GM12878 (cell line): Measurements from ENCODE around the gene ZNF296. TPM values are rescaled to one million over a fixed set of nuclear protein-coding genes. Genes with fewer than 3 reads are reported as not detected.

Source experiments
- BACH1 ChIP-seq: fragments of 450-650 bp; IDR thresholded peaks from 2 replicates; pipeline ENCODE4 v1.6.1; 2017; ENCODE audit warnings: mild to moderate bottlenecking, borderline replicate concordance
- CEBPZ ChIP-seq: fragments of 150-350 bp; IDR thresholded peaks from 2 replicates; pipeline ENCODE4 v1.6.1; 2016; ENCODE audit warnings: low read depth, low read length
- DPF2 ChIP-seq: fragments of 450-650 bp; IDR thresholded peaks from 2 replicates; pipeline ENCODE4 v1.6.1; 2017; ENCODE audit warnings: mild to moderate bottlenecking
- E2F4 ChIP-seq: IDR thresholded peaks from 2 replicates; pipeline ENCODE4 v1.6.1; 2012; ENCODE audit warnings: low read depth, low read length, improper control_type of control experiment
- FOXK2 ChIP-seq: fragments of 450-650 bp; IDR thresholded peaks from 2 replicates; pipeline ENCODE4 v1.6.1; 2017; ENCODE audit warnings: mild to moderate bottlenecking, moderate library complexity
- MAX ChIP-seq: IDR thresholded peaks from 2 replicates; pipeline ENCODE4 v1.6.1; 2012; ENCODE audit warnings: low read depth, low read length, improper control_type of control experiment
- MEF2A ChIP-seq: IDR thresholded peaks from 2 replicates; pipeline ENCODE4 v1.6.1; 2011; ENCODE audit warnings: low read depth, mild to moderate bottlenecking, low read length, moderate library complexity; ENCODE audit not compliant: insufficient read depth
- MLLT1 ChIP-seq: fragments of 450-650 bp; IDR thresholded peaks from 2 replicates; pipeline ENCODE4 v1.6.1; 2016; ENCODE audit warnings: mild to moderate bottlenecking
- PAX8 ChIP-seq: fragments of 450-650 bp; IDR thresholded peaks from 2 replicates; pipeline ENCODE4 v1.6.1; 2017; ENCODE audit warnings: mild to moderate bottlenecking, moderate library complexity
- PBX3 ChIP-seq: IDR thresholded peaks from 2 replicates; pipeline ENCODE4 v1.6.1; 2011; ENCODE audit warnings: mild to moderate bottlenecking, low read depth, low read length, moderate library complexity; ENCODE audit not compliant: insufficient replicate concordance
- RAD51 ChIP-seq: fragments of 450-650 bp; IDR thresholded peaks from 2 replicates; pipeline ENCODE4 v1.6.1; 2016; ENCODE audit warnings: moderate library complexity, mild to moderate bottlenecking, inconsistent platforms
- STAT1 ChIP-seq: fragments of 450-650 bp; conservative IDR thresholded peaks from 2 replicates; pipeline ENCODE4 v1.6.1; 2014; ENCODE audit warnings: antibody characterized with exemption, mild to moderate bottlenecking
- TARDBP ChIP-seq: IDR thresholded peaks from 2 replicates; pipeline ENCODE4 v1.6.1; 2016; ENCODE audit warnings: borderline replicate concordance
- USF2 ChIP-seq: IDR thresholded peaks from 2 replicates; pipeline ENCODE4 v1.6.1; 2011; ENCODE audit warnings: low read depth, low read length, improper control_type of control experiment, borderline replicate concordance
- WRNIP1 ChIP-seq: IDR thresholded peaks from 2 replicates; pipeline ENCODE4 v1.6.1; 2011; ENCODE audit warnings: low read depth, low read length, improper control_type of control experiment, borderline replicate concordance
- YBX1 ChIP-seq: fragments of 450-650 bp; IDR thresholded peaks from 2 replicates; pipeline ENCODE4 v1.6.1; 2016; ENCODE audit warnings: antibody characterized with exemption
- ZNF207 ChIP-seq: fragments of 450-650 bp; IDR thresholded peaks from 2 replicates; pipeline ENCODE4 v1.6.1; 2014; ENCODE audit warnings: antibody characterized with exemption, mild to moderate bottlenecking, borderline replicate concordance
- polyA plus RNA-seq, 11 experiments: library from polyadenylated mRNA; depleted of rRNA in 4 of 11; unstranded in 6 of 11; stranded (reverse) in 5 of 11; fragments of >200 nt; fragmentation: Nextera tagmentation in 4 of 11; fragmentation: Illumina TruSeq in 1 of 11; extraction: Ambion mirVana in 4 of 11; extraction: Trizol in 1 of 11; gene quantifications; 1 replicate in 1 of 11; 2 replicates in 10 of 11; pipeline versions ENCODE4 v1.2.1 to v1.2.3, GENCODE V29; 2011 to 2016; ENCODE audit warnings: inconsistent platforms in 2 of 11, missing spikeins in 2 of 11, low read depth in 1 of 11
- total RNA-seq, 4 experiments: library from RNA; depleted of rRNA in 3 of 4; stranded (reverse); fragments of >200 nt in 3 of 4; fragmentation: Illumina TruSeq in 1 of 4; extraction: Trizol in 1 of 4; gene quantifications; 2 replicates each; pipeline versions ENCODE4 v1.2.1 to v1.2.3, GENCODE V29; 2013 to 2021
- TF ChIP-seq, protein P1 (sequence below): fragments of 450-650 bp; IDR thresholded peaks from 2 replicates; pipeline ENCODE4 v1.6.1; 2016; ENCODE audit warnings: mild to moderate bottlenecking
- TF ChIP-seq, protein P2 (sequence below): fragments of 450-650 bp; IDR thresholded peaks from 2 replicates; pipeline ENCODE4 v1.6.1; 2014; ENCODE audit warnings: mild to moderate bottlenecking

The ZNF296 gene
- total and polyA plus RNA-seq, 10 of the 15 experiments (the other 5 are each of a cell fraction or from before 2014, with no cell fraction given), result 0.44 to 23.6 (median 3.5) TPM; not detected in 1

- TF ChIP-seq, protein P1, sequence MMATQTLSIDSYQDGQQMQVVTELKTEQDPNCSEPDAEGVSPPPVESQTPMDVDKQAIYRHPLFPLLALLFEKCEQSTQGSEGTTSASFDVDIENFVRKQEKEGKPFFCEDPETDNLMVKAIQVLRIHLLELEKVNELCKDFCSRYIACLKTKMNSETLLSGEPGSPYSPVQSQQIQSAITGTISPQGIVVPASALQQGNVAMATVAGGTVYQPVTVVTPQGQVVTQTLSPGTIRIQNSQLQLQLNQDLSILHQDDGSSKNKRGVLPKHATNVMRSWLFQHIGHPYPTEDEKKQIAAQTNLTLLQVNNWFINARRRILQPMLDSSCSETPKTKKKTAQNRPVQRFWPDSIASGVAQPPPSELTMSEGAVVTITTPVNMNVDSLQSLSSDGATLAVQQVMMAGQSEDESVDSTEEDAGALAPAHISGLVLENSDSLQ, result peak; percentile 68
- no peak for TF ChIP-seq PAX8
- TF ChIP-seq RAD51, result no peak
- no peak for TF ChIP-seq ZNF207
- TF ChIP-seq MLLT1, result peak; percentile 69; the same call in 1 of the 2 replicates
- TF ChIP-seq MAX, result peak; percentile 10; the same call in 1 of the 2 replicates
- no peak for TF ChIP-seq E2F4
- TF ChIP-seq BACH1, result peak; percentile 66; the same call in 1 of the 2 replicates
- no peak for TF ChIP-seq STAT1
- peak; percentile 97 for TF ChIP-seq MEF2A
- no peak for TF ChIP-seq TARDBP
- TF ChIP-seq, protein P2, sequence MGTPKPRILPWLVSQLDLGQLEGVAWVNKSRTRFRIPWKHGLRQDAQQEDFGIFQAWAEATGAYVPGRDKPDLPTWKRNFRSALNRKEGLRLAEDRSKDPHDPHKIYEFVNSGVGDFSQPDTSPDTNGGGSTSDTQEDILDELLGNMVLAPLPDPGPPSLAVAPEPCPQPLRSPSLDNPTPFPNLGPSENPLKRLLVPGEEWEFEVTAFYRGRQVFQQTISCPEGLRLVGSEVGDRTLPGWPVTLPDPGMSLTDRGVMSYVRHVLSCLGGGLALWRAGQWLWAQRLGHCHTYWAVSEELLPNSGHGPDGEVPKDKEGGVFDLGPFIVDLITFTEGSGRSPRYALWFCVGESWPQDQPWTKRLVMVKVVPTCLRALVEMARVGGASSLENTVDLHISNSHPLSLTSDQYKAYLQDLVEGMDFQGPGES, result no peak
- no peak for TF ChIP-seq CEBPZ
- no peak for TF ChIP-seq USF2
- peak; percentile 63; the same call in 1 of the 2 replicates for TF ChIP-seq FOXK2
- no peak for TF ChIP-seq YBX1
- no peak for TF ChIP-seq PBX3
- TF ChIP-seq WRNIP1, result no peak
- peak; percentile 95; the same call in 1 of the 2 replicates for TF ChIP-seq DPF2
These were observed 813 bp downstream of the ZNF296 start (continued) for GRCh38 chr19:45075301-45076028.
